Breast epithelium (tissue), 3 donors: ENCODE data around the gene CCBE1.

Source experiments
- CTCF ChIP-seq, 3 donors: fragments of 450-650 bp; IDR thresholded peaks; one replicate each; pipeline ENCODE4 v1.5.1; 2016 to 2017; ENCODE audit warnings: antibody characterized with exemption in 3 of 3, mild to moderate bottlenecking in 3 of 3, moderate library complexity in 3 of 3
- POLR2A ChIP-seq: fragments of 450-650 bp; IDR thresholded peaks from one replicate; pipeline ENCODE4 v1.6.1; 2016; ENCODE audit warnings: antibody characterized with exemption, mild to moderate bottlenecking, moderate library complexity
- POLR2AphosphoS5 ChIP-seq, 3 donors: sonication (generic); formaldehyde crosslinking; IDR thresholded peaks; one replicate each; pipeline ENCODE4 v1.6.1; 2017; ENCODE audit warnings: antibody characterized with exemption in 3 of 3

DNA sequence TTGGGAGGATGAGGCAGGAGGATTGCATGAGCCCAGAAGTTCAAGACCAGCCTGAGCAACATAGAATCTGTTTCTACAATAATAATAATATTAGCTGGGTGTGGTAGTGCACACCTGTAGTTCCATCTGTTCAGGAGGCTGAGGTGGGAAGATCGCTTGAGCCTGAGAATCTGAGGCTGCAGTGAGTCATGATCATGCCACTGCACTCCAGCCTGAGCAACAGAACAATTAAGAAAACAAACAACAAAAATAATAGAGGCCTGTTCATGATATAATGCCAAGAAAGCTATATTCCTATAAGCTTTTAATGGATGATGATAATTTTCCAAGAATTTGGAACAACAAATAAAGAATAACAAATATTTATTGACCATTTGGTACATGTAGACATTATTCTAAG is 6.9 kb upstream of the CCBE1 start:
- TF ChIP-seq CTCF (IDR thresholded peaks at IDR 0.05) (no peak), POLR2AphosphoS5 (IDR thresholded peaks at IDR 0.05) (no peak), POLR2A (no peak)
